NCI-H146 (cell line): ENCODE results near the gene ZNF667.

Experiments used
- DNase-seq: peaks from one replicate; lab custom pipeline; 2025; lab: John Stamatoyannopoulos, UW

ZNF667 gene

DNA sequence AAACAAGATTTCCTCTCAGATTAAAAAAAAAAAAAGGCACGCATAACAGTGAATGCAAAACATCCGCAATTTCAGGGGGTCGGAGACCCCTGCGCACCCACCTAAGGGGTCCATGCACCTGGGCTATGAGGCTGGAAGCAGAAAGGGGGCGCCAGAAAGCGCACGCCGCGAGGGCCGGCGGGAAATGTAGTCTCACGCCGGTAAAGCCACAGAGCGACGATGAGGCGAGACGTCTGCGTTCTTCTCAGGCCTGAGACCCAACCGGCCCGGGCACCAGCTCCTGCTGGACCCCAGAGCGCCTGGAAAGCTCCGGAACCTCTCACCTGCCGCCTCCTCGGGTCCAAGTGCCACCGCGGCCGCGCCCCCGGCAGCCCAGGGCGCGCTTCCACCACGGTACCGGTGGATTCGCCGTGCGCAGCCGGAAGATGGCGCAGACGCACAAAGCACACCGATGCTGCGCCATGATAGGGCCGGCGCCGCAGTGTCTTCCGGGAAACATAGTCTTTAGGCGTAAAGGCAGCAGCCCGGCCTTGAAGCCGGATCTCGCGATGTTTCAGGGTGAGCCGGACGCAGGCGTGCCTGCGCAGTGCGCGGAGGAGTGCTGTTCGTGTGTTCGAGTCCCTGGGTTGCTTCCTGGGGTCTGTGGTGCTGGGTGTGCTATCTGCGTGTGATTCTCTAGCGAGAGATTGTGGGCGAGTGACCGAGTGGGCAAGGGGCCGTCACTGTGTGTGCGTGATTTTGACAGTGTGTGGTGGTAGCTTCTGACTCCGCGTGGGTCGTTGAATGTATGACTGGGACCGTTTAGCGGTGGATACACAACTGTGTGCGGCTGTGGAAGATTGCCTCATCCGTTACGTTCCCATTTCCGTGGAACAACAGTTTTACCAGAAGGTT is 83.8 kb downstream of the ZNF667 start, which contains the start of gene ZNF582:
ZNF582 (minus strand) TSS at position 416 of the 894 bp plus-strand sequence. CDS start 1,782 bp downstream, outside the sequence.
- DNase-seq = peak; percentile 96
